ENCODE results near the gene MARF1.

- TF ChIP-seq, protein P1, sequence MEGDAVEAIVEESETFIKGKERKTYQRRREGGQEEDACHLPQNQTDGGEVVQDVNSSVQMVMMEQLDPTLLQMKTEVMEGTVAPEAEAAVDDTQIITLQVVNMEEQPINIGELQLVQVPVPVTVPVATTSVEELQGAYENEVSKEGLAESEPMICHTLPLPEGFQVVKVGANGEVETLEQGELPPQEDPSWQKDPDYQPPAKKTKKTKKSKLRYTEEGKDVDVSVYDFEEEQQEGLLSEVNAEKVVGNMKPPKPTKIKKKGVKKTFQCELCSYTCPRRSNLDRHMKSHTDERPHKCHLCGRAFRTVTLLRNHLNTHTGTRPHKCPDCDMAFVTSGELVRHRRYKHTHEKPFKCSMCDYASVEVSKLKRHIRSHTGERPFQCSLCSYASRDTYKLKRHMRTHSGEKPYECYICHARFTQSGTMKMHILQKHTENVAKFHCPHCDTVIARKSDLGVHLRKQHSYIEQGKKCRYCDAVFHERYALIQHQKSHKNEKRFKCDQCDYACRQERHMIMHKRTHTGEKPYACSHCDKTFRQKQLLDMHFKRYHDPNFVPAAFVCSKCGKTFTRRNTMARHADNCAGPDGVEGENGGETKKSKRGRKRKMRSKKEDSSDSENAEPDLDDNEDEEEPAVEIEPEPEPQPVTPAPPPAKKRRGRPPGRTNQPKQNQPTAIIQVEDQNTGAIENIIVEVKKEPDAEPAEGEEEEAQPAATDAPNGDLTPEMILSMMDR (IDR thresholded peaks at IDR 0.05): no peak
- no peak for TF ChIP-seq POLR2A (IDR thresholded peaks at IDR 0.05)
Observed at GRCh38 chr16:15620611-15621195, 22.3 kb downstream of the MARF1 start.

All from esophagus squamous epithelium (tissue), 4 donors.